NB4 (cell line): Measurements from ENCODE around the gene SUN2.

Source experiments
- DNase-seq: peaks from one replicate; pipeline ENCODE4 v3.0.0; 2010; ENCODE audit warnings: low read depth
- H3K4me3 ChIP-seq: one replicate; pipeline ENCODE4 v1.5.1; 2011; ENCODE audit warnings: mild to moderate bottlenecking, low read depth, low read length, moderate library complexity
- MYC ChIP-seq: IDR thresholded peaks from 2 replicates; pipeline ENCODE4 v1.6.1; 2011; ENCODE audit warnings: low read depth, low read length
- POLR2A ChIP-seq: IDR thresholded peaks from 2 replicates; pipeline ENCODE4 v1.6.1; 2011; ENCODE audit warnings: mild to moderate bottlenecking; ENCODE audit not compliant: insufficient read length; ENCODE audit errors: extremely low read depth
- TF ChIP-seq, protein P1 (sequence below): IDR thresholded peaks from 2 replicates; pipeline ENCODE4 v1.6.1; 2011; ENCODE audit warnings: low read depth, low read length
- TF ChIP-seq, protein P2 (sequence below): IDR thresholded peaks from one replicate; pipeline ENCODE4 v1.5.1; 2012; ENCODE audit warnings: low read depth, low read length

Gene SUN2

DNA sequence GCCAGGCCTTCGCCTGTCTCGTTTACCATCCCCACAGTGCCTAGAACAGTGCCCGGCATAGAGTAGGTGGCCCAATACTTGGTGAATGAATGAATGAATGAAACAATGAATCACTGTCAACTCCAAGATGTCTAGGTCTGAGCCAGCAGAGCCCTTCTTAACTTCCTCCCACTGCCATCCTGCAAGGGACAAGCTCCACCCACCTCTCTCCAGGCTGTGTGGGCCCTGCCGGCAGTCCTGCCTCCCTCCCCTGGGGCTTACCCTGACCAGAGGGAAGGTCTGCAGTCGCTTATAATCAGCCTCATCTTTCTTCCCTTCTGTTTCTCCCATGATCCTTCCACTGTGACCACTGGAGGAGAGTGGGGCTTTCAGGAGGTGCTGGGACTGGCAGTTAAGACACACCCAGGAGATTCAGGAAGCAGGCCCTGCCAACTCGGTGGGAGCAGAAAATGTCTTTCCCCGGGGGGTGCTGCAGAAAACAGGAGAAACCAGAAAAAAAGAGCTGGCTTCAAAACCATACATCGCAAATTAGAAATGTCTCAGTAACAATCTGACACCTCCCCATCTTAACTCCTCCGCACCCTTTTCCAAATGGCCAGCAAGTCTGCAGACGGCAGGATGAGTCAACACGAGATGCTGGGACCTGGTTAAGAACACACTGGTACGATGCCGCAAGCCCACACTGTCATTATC is 26.8 kb upstream of the SUN2 start:
- no peak overlapping the region for H3K4me3 ChIP-seq
- TF ChIP-seq, protein P1, sequence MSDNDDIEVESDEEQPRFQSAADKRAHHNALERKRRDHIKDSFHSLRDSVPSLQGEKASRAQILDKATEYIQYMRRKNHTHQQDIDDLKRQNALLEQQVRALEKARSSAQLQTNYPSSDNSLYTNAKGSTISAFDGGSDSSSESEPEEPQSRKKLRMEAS: no peak
- TF ChIP-seq POLR2A: no peak
- TF ChIP-seq, protein P2, sequence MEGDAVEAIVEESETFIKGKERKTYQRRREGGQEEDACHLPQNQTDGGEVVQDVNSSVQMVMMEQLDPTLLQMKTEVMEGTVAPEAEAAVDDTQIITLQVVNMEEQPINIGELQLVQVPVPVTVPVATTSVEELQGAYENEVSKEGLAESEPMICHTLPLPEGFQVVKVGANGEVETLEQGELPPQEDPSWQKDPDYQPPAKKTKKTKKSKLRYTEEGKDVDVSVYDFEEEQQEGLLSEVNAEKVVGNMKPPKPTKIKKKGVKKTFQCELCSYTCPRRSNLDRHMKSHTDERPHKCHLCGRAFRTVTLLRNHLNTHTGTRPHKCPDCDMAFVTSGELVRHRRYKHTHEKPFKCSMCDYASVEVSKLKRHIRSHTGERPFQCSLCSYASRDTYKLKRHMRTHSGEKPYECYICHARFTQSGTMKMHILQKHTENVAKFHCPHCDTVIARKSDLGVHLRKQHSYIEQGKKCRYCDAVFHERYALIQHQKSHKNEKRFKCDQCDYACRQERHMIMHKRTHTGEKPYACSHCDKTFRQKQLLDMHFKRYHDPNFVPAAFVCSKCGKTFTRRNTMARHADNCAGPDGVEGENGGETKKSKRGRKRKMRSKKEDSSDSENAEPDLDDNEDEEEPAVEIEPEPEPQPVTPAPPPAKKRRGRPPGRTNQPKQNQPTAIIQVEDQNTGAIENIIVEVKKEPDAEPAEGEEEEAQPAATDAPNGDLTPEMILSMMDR: no peak
- TF ChIP-seq MYC: no peak
- peak; percentile 82 for DNase-seq

DNA sequence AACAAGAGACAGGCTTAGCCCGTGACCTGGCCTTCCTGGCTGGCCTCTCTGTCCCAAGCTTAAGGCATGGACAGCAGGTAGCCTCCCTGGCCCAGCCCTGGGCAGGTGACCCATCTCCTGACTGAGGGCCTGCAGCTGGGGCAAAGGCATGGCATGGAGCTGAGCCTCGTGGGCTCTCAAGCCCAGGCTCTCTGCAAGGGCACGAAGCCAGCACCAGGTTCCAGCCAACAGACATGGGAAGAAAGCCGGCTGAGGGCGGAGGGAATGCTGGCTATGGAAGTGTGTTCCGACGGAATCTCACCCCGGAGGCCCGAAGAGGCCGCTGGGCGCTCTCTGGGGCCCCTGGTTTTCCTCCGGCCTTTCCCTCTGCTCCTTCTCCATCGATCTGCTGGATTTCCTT is 25.2 kb upstream of the SUN2 start:
- TF ChIP-seq POLR2A (no peak), MYC (no peak)
- TF ChIP-seq, protein P2: no peak
- TF ChIP-seq, protein P1: no peak
- H3K4me3 ChIP-seq: no peak overlapping the region
- DNase-seq: no peak

DNA sequence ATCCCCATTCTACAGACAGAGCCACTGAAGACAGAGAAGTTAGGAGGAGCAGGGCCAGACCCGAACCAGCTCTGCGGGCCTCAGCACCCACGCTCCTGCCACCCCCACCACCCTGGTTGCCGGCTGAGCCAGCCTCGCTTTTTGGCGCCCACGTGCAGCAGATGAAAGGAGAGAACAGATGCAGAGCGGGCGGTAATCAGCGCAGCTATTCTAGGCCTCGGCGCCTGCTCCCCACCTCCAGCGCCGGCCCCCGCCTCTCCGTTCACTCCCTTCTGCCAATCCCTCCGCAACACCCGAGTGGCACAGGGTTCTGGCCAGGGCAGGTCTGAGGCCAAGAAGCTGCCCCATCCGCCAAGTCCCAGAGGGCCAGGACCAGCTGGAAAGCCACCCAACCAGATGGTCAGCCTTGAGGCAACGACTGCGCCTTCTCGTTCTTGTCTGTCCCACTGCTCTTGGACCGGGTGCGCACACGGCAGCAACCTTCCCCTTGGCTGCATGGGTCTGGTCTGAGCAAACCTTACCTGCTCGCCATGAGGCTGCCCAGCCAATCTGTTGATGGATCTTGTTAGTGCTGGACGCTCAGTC is 21.4 kb upstream of the SUN2 start:
- H3K4me3 ChIP-seq: no peak overlapping the region
- TF ChIP-seq, protein P2: no peak
- TF ChIP-seq POLR2A (no peak), MYC (no peak)
- TF ChIP-seq, protein P1: no peak
- DNase-seq: no peak

DNA sequence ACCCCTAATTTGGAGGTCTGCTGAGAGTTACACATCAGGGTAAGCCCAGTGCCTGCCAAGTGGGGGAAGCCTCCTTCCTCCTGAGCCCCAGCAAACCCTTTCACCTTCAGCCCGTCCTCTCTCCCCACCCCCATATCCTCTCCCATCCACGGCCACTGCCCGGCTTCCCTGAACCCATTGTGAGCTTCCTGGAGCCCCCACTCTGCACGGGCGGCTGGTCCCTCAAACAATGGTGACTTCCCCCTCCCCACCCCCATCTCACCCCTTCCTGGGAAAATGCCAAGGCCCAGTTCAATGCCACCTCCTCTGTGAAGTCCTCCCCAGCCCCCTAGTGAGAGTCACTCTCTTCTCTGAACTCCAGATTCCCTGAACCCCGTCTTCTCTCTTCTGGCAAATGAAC is 20.3 kb upstream of the SUN2 start:
- no peak for DNase-seq
- no peak overlapping the region for H3K4me3 ChIP-seq
- TF ChIP-seq POLR2A (no peak), MYC (no peak)
- TF ChIP-seq, protein P2: no peak
- TF ChIP-seq, protein P1: no peak

DNA sequence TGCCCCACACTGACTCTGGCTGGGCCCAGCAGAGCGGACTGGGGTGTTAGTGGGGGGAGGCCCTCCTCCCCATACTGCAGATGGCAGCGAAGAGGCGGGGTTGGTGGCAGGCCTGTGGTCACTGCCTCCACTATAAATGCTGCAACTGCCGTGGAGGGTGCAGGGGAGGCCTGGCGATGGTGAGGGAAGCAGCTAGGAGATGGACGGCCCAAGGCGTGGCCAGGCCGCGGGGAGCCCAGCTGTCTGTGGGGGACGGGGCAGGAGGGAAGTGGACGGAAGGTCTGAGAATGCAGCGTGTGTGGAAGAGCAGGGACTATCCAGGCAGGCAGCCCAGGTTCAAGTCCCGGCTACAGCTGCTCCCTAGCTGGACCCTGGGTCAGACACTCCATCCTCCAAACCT is 19.9 kb upstream of the SUN2 start:
- no peak overlapping the region for H3K4me3 ChIP-seq
- no peak for DNase-seq
- TF ChIP-seq, protein P1: no peak
- TF ChIP-seq POLR2A (no peak), MYC (no peak)
- TF ChIP-seq, protein P2: no peak
